K562 (cell line): ENCODE measurements around the gene GALM. TPM values are rescaled to one million over a fixed set of nuclear protein-coding genes. Genes with fewer than 3 reads are reported as not detected.

Experiments used
- BRCA1 ChIP-seq, 2 experiments: fragments of 450-650 bp in 1 of 2; sonication (generic) in 1 of 2; formaldehyde crosslinking in 1 of 2; IDR thresholded peaks; 2 replicates each; pipeline versions ENCODE4 v1.5.0 to v1.6.1; 2017 to 2020; ENCODE audit warnings: mild to moderate bottlenecking in 1 of 2, missing genetic modification reagents in 1 of 2
- CHD7 ChIP-seq: fragments of 200-600 bp; sonication (generic); IDR thresholded peaks from one replicate; pipeline ENCODE4 v1.6.1; 2012; ENCODE audit warnings: mild to moderate bottlenecking, low read depth, low read length, inconsistent platforms
- HOXB6 ChIP-seq: fragments of 250-450 bp; sonication (Bioruptor Pico); IDR thresholded peaks from 2 replicates; pipeline ENCODE4 v1.5.1; 2022; ENCODE audit warnings: mild to moderate bottlenecking, borderline replicate concordance
- MNT ChIP-seq, 2 experiments: fragments of 450-650 bp; conservative IDR thresholded peaks; 2 replicates each; pipeline ENCODE4 v1.6.1; 2017; ENCODE audit warnings: mild to moderate bottlenecking in 2 of 2, moderate library complexity in 2 of 2
- MXD1 ChIP-seq: fragments of 250-450 bp; sonication (Bioruptor Pico); IDR thresholded peaks from 2 replicates; pipeline ENCODE4 v1.8.0; 2021; ENCODE audit warnings: borderline replicate concordance, mild to moderate bottlenecking, moderate library complexity; ENCODE audit not compliant: poor library complexity, severe bottlenecking
- NCOA4 ChIP-seq: fragments of 450-650 bp; IDR thresholded peaks from 2 replicates; pipeline ENCODE4 v1.6.1; 2018; ENCODE audit warnings: mild to moderate bottlenecking; ENCODE audit not compliant: partially characterized antibody
- SNAPC5 ChIP-seq: fragments of 250-450 bp; sonication (Bioruptor Pico); IDR thresholded peaks from 2 replicates; pipeline ENCODE4 v1.8.0; 2021; ENCODE audit warnings: moderate library complexity, mild to moderate bottlenecking, inconsistent platforms
- ZBTB43 ChIP-seq: sonication (generic); formaldehyde crosslinking; IDR thresholded peaks from 2 replicates; pipeline ENCODE4 v1.8.0; 2023; ENCODE audit warnings: mild to moderate bottlenecking, missing genetic modification reagents
- ZNF134 ChIP-seq: fragments of 250-450 bp; sonication (Bioruptor Pico); conservative IDR thresholded peaks from 2 replicates; pipeline ENCODE4 v1.4.0; 2020
- ZNF282 ChIP-seq: sonication (generic); formaldehyde crosslinking; IDR thresholded peaks from 2 replicates; pipeline ENCODE4 v1.8.1; 2023; ENCODE audit warnings: missing genetic modification reagents
- ZNF408 ChIP-seq: fragments of 250-450 bp; sonication (Bioruptor Pico); IDR thresholded peaks from 2 replicates; pipeline ENCODE4 v1.4.0; 2020; ENCODE audit warnings: low read depth, mild to moderate bottlenecking, moderate library complexity
- polyA plus RNA-seq, 8 experiments: library from polyadenylated mRNA; depleted of rRNA in 4 of 8; stranded (reverse) in 5 of 8; unstranded in 3 of 8; fragments of >200 nt; fragmentation: Nextera tagmentation in 2 of 8; fragmentation: Illumina TruSeq in 1 of 8; extraction: Ambion mirVana in 2 of 8; extraction: Trizol in 1 of 8; gene quantifications; 2 replicates each; pipeline versions ENCODE4 v1.2.1 to v1.2.3, GENCODE V29; 2011 to 2014; ENCODE audit warnings: inconsistent platforms in 1 of 8, missing spikeins in 1 of 8
- total RNA-seq, 7 experiments: library from RNA; depleted of rRNA in 6 of 7; stranded (reverse); fragments of >200 nt in 6 of 7; fragmentation: Illumina TruSeq in 2 of 7; extraction: Trizol in 2 of 7; gene quantifications; 2 replicates each; pipeline versions ENCODE4 v1.2.1 to v1.2.3, GENCODE V29; 2011 to 2021; ENCODE audit warnings: low replicate concordance in 1 of 7

Gene GALM
- total and polyA plus RNA-seq, 9 of the 15 experiments (the other 6 are each of a cell fraction or from before 2014, with no cell fraction given), result 22.1 to 51.7 (median 27.9) TPM

- no peak for TF ChIP-seq CHD7
- TF ChIP-seq MNT (conservative IDR thresholded peaks at IDR 0.05), result peak; percentile 2 to 5; a peak in 3 of 4 replicates
- TF ChIP-seq BRCA1 (IDR thresholded peaks at IDR 0.05), result no peak
- TF ChIP-seq BRCA1 (CRISPR knock-in tag; IDR thresholded peaks at IDR 0.05), result no peak
- no peak for TF ChIP-seq HOXB6
- no peak for TF ChIP-seq SNAPC5
- TF ChIP-seq MXD1 (CRISPR knock-in tag), result no peak
- no peak for TF ChIP-seq ZNF282 (CRISPR knock-in tag)
- TF ChIP-seq ZNF134 (CRISPR knock-in tag), result no peak
- TF ChIP-seq ZNF408 (CRISPR knock-in tag), result no peak
- TF ChIP-seq ZBTB43 (CRISPR knock-in tag), result no peak
- no peak for TF ChIP-seq NCOA4
Observed at GRCh38 chr2:38751596-38752410, 85.9 kb downstream of the GALM start (continued).
